PC-3 (cell line): ENCODE measurements around the gene WBP2NL. TPM values are rescaled to one million over a fixed set of nuclear protein-coding genes. Genes with fewer than 3 reads are reported as not detected.

Experiments
- ATAC-seq: fragments of 200-7000 bp; cut with Tn5 transposase; 2 replicates; pipeline ENCODE4 v1.9.1; 2020; ENCODE audit warnings: mild to moderate bottlenecking, moderate library complexity
- BruUV-seq: library from RNA; stranded (reverse); fragments of 400-500 nt; replicated peaks from 2 replicates; lab custom pipeline; 2021; lab: Mats Ljungman, UMichigan
- CTCF ChIA-PET: fragments of 300-600 bp; sonication (Branson Sonifier 250); formaldehyde crosslinking; loops from one replicate; lab custom pipeline; 2022; ENCODE audit warnings: antibody characterized with exemption; lab: Charles Lee
- POLR2A ChIA-PET: fragments of 300-600 bp; sonication (Branson Sonifier 250); formaldehyde crosslinking; loops from one replicate; lab custom pipeline; 2022; ENCODE audit warnings: antibody characterized with exemption; ENCODE audit not compliant: unreplicated experiment; lab: Charles Lee
- DNase-seq: peaks from one replicate; pipeline ENCODE4 v3.0.0-alpha.2; 2015
- H2AFZ ChIP-seq: fragments of 300-600 bp; sonication (generic); 2 replicates; pipeline ENCODE4 v1.6.0; 2016; ENCODE audit warnings: antibody characterized with exemption, low read length
- H3F3A ChIP-seq: fragments of 300-600 bp; sonication (generic); one replicate; pipeline ENCODE4 v1.6.0; 2017; ENCODE audit warnings: antibody characterized with exemption, low read length, control low read depth, mild to moderate bottlenecking; ENCODE audit not compliant: unreplicated experiment
- H3K27ac ChIP-seq: fragments of 300-600 bp; sonication (generic); 2 replicates; pipeline ENCODE4 v1.5.1; 2016; ENCODE audit warnings: mild to moderate bottlenecking, low read length
- H3K27me3 ChIP-seq: fragments of 300-600 bp; sonication (generic); 2 replicates; pipeline ENCODE4 v1.6.1; 2016; ENCODE audit warnings: low read length, mixed read lengths
- H3K36me3 ChIP-seq: fragments of 300-600 bp; sonication (generic); 2 replicates; pipeline ENCODE4 v1.6.1; 2016; ENCODE audit warnings: low read depth, mixed run types, low read length, mixed read lengths
- H3K4me1 ChIP-seq: fragments of 300-600 bp; sonication (generic); 2 replicates; pipeline ENCODE4 v1.5.1; 2016; ENCODE audit warnings: low read length; ENCODE audit not compliant: insufficient read depth
- H3K4me2 ChIP-seq: fragments of 300-600 bp; sonication (generic); 2 replicates; pipeline ENCODE4 v1.6.0; 2016; ENCODE audit warnings: low read length
- H3K4me3 ChIP-seq: fragments of 300-600 bp; sonication (generic); 2 replicates; pipeline ENCODE4 v1.5.1; 2016; ENCODE audit warnings: mild to moderate bottlenecking, low read length, mixed read lengths
- H3K79me2 ChIP-seq: fragments of 300-600 bp; sonication (generic); 2 replicates; pipeline ENCODE4 v1.6.1; 2017; ENCODE audit warnings: low read length, mixed read lengths
- H3K9ac ChIP-seq: fragments of 300-600 bp; sonication (generic); 2 replicates; pipeline ENCODE4 v1.6.0; 2016; ENCODE audit warnings: mild to moderate bottlenecking, low read length
- H3K9me2 ChIP-seq: fragments of 300-600 bp; sonication (generic); replicated peaks from 2 replicates; pipeline ENCODE4 v1.6.1; 2016; ENCODE audit warnings: mixed run types, low read length, mixed read lengths
- H3K9me3 ChIP-seq: fragments of 300-600 bp; sonication (generic); 2 replicates; pipeline ENCODE4 v1.6.1; 2016; ENCODE audit warnings: low read length, mixed read lengths
- H4K20me1 ChIP-seq: fragments of 300-600 bp; sonication (generic); 2 replicates; pipeline ENCODE4 v1.6.1; 2016; ENCODE audit warnings: low read length, mixed read lengths
- CTCF ChIP-seq: fragments of 300-600 bp; sonication (generic); conservative IDR thresholded peaks from 2 replicates; pipeline ENCODE4 v1.5.1; 2017; ENCODE audit warnings: antibody characterized with exemption, low read depth, mild to moderate bottlenecking, low read length
- EZH2 ChIP-seq: fragments of 300-600 bp; sonication (generic); IDR thresholded peaks from one replicate; pipeline ENCODE4 v1.6.1; 2017; ENCODE audit warnings: antibody characterized with exemption, mild to moderate bottlenecking, low read length; ENCODE audit not compliant: unreplicated experiment
- EZH2phosphoT487 ChIP-seq: fragments of 300-600 bp; sonication (generic); IDR thresholded peaks from 2 replicates; pipeline ENCODE4 v1.6.1; 2018; ENCODE audit warnings: mild to moderate bottlenecking, antibody characterized with exemption, low read length, borderline replicate concordance
- intact Hi-C: fragments of 100-400 bp; cut with micrococcal nuclease; formaldehyde crosslinking; loops from 2 replicates; pipeline ENCODE4 v1.9.0; 2023
- total RNA-seq: library from RNA; depleted of rRNA; stranded (reverse); fragments of >200 nt; gene quantifications from 2 replicates; pipeline ENCODE4 v1.2.3, GENCODE V29; 2014; rRNA removed

The WBP2NL gene
- total RNA-seq, 1 experiment from 2014 or later: 0.33 TPM

DNA sequence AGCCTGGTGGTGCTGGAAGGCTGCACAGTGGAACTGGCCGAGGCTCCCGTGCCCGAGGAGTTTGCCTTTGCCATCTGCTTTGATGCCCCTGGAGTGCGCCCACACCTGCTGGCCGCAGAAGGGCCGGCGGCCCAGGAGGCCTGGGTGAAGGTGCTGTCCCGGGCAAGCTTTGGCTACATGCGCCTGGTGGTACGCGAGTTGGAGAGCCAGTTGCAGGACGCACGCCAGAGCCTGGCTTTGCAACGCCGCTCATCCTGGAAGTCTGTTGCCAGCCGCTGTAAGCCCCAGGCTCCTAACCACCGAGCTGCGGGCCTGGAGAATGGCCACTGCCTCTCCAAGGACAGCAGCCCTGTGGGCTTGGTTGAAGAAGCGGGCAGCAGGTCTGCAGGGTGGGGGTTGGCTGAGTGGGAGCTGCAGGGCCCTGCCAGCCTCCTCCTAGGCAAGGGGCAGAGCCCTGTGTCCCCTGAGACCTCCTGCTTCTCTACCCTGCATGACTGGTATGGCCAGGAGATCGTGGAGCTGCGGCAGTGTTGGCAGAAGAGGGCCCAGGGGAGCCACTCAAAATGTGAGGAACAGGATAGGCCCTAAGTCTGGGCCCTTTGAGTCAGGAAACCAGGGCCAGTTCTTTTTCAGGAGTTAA is 79.0 kb downstream of the WBP2NL start:
- no peak for DNase-seq
- Histone ChIP-seq H3K79me2 (peaks cover 17% of the 10 kb centered on the region), H2AFZ (no peak overlapping the region), H3K27me3 (no peaks in the 10 kb centered on the region), H3K36me3 (no peaks in the 10 kb centered on the region; the same call in 1 of the 2 replicates), H3K4me1 (peaks cover 10% of the 10 kb centered on the region), H3K9me2 (no peaks in the 10 kb centered on the region), H4K20me1 (no peaks in the 10 kb centered on the region), H3K4me2 (no peak overlapping the region), H3K9ac (no peak overlapping the region), H3K4me3 (no peak overlapping the region), H3F3A (no peaks in the 10 kb centered on the region), H3K27ac (no peak overlapping the region), H3K9me3 (no peaks in the 10 kb centered on the region)
- no TSS peak for BruUV-seq
- ChIA-PET POLR2A (interaction anchor here (0.5 kb wide), 1 partner anchor 90 kb away, joined by 4 read pairs; no protein-coding TSS in a partner anchor), CTCF (no interaction called here)
- intact Hi-C loops: no loop called here
- ATAC-seq: no peak
- TF ChIP-seq CTCF: no peak
- no peak for TF ChIP-seq EZH2phosphoT487
- no peak for TF ChIP-seq EZH2

Other genes starting within 250 kb of the WBP2NL start
- 7.9 and 17.6 TPM in 2 replicates for gene CCDC134, start 198.1 kb upstream of the WBP2NL start, total RNA-seq
- 38.7 and 40.0 TPM in 2 replicates for gene SREBF2, start 165.7 kb upstream of the WBP2NL start, total RNA-seq
- gene SHISA8, start 83.7 kb upstream of the WBP2NL start, total RNA-seq: not detected in 2 replicates
- 0.58 and 0.66 TPM in 2 replicates for gene TNFRSF13C, start 72.0 kb upstream of the WBP2NL start, total RNA-seq
- 75.9 and 77.5 TPM in 2 replicates for gene CENPM, start 51.6 kb upstream of the WBP2NL start, total RNA-seq
- 1.2 and 3.6 TPM in 2 replicates for gene SEPTIN3, start 29.3 kb upstream of the WBP2NL start, total RNA-seq
- gene NAGA, start 72.0 kb downstream of the WBP2NL start, total RNA-seq: 25.1 and 27.2 TPM in 2 replicates
- 0.04 TPM in 1 of 2 replicates, not detected in the other for gene PHETA2, start 75.5 kb downstream of the WBP2NL start, total RNA-seq
- 17.5 and 18.3 TPM in 2 replicates for gene SMDT1, start 80.9 kb downstream of the WBP2NL start, total RNA-seq
- 91.5 and 118 TPM in 2 replicates for gene NDUFA6, start 92.0 kb downstream of the WBP2NL start, total RNA-seq
- 0.52 and 0.55 TPM in 2 replicates for gene CYP2D6, start 132.0 kb downstream of the WBP2NL start, total RNA-seq